ENCODE data around the gene KLRK1.
"Not testable (repeated sequence)": the region's sequence is repeated elsewhere in the genome, so short reads cannot be mapped to it uniquely, and the experiment has no call there.

- TF ChIP-seq CTCF (IDR thresholded peaks at IDR 0.05); EZH2 (IDR thresholded peaks at IDR 0.05; ENCODE audit: borderline replicate concordance, insufficient read depth, low read depth, low read length, poor library complexity, severe bottlenecking): not testable (repeated sequence)
Measured at GRCh38 chr12:10430623-10431022, 40.8 kb upstream of the KLRK1 start.
